Measurements from ENCODE around the gene BHLHE41.
A peak's percentile ranks its signal among the peaks of the same experiment; 100 is the strongest.

BHLHE41 gene

DNA sequence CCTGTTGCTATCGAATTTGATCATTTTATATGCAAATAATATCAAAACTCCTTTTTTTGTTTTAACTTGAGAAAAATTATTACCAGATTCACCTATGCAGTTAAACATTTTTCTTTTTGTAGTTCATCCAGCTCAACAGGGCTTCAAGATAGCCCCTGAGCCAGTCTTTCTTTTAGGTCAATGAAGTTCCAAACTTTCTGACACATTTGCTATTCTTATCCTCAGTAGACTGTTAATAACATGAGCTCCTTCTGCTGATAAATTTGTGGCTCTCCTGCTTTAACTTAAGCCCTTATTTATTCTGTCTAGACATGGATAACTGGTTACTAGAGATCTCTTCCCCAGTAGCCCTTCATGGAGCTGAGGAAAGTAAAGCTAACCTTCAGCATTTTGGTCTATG lies 37.3 kb upstream of the BHLHE41 start:
- no peak overlapping the region for H3K4me3 ChIP-seq (ENCODE audit: low read depth, low read length)
- TF ChIP-seq, protein P1, sequence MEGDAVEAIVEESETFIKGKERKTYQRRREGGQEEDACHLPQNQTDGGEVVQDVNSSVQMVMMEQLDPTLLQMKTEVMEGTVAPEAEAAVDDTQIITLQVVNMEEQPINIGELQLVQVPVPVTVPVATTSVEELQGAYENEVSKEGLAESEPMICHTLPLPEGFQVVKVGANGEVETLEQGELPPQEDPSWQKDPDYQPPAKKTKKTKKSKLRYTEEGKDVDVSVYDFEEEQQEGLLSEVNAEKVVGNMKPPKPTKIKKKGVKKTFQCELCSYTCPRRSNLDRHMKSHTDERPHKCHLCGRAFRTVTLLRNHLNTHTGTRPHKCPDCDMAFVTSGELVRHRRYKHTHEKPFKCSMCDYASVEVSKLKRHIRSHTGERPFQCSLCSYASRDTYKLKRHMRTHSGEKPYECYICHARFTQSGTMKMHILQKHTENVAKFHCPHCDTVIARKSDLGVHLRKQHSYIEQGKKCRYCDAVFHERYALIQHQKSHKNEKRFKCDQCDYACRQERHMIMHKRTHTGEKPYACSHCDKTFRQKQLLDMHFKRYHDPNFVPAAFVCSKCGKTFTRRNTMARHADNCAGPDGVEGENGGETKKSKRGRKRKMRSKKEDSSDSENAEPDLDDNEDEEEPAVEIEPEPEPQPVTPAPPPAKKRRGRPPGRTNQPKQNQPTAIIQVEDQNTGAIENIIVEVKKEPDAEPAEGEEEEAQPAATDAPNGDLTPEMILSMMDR (IDR thresholded peaks at IDR 0.05; ENCODE audit: borderline replicate concordance, insufficient read depth, low read depth, low read length) = no peak

DNA sequence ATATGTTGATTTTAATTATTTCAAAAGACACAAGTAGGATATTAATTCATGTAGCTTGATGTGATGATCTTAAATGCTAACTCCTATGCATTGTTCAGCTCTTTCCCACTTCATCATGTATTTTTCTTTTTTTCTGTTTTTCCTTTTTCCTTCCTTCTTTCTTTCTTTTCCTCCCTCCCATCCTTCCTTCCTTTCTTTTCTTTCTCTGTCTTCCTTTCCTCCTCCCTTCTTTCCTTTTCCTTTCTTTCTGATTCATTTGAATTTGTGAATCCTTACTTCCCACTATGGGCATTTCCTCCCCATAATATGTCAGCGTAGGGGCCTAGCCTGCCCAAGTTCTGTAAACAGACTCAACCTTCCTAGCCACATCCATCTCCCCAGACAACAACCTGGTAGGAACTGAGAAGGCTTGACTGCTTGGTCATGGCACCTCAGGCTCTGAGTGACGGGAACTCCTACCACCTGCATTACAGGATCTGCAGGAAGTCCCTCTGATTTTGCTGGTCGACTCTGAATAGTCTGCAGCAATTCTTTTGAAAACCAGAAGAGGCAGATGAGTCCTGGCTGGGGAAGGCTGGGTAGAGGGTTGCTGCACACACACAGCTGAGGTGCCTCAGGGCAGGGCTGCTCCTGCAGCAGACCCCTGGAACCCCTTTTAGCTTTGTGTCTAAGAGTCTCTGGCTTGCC lies 33.4 kb upstream of the BHLHE41 start:
- TF ChIP-seq, protein P1 (IDR thresholded peaks at IDR 0.05; ENCODE audit: borderline replicate concordance, insufficient read depth, low read depth, low read length) = peak; percentile 47
- H3K4me3 ChIP-seq (ENCODE audit: low read depth, low read length) = no peak overlapping the region

DNA sequence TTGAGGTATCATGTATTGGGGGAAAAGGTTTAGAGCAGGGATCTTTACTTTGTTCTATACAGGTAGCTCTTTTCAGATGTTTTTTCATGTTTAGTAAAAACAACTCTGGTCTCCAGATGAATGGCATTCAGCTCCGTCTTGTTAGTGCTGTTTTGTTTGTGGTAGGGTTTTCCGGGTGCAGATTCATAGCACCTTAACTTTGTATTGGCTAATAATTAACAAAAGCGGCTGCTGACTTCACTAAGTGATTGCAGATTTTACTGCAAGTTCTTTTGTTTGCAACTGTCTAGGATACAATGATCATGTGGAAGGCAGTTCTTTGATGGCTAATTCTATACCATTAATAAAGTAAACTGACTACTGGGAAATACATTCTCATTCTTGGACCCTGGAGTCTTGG lies 32.2 kb upstream of the BHLHE41 start:
- H3K4me3 ChIP-seq (ENCODE audit: low read depth, low read length) = no peak overlapping the region
- TF ChIP-seq, protein P1 (IDR thresholded peaks at IDR 0.05; ENCODE audit: borderline replicate concordance, insufficient read depth, low read depth, low read length) = no peak

DNA sequence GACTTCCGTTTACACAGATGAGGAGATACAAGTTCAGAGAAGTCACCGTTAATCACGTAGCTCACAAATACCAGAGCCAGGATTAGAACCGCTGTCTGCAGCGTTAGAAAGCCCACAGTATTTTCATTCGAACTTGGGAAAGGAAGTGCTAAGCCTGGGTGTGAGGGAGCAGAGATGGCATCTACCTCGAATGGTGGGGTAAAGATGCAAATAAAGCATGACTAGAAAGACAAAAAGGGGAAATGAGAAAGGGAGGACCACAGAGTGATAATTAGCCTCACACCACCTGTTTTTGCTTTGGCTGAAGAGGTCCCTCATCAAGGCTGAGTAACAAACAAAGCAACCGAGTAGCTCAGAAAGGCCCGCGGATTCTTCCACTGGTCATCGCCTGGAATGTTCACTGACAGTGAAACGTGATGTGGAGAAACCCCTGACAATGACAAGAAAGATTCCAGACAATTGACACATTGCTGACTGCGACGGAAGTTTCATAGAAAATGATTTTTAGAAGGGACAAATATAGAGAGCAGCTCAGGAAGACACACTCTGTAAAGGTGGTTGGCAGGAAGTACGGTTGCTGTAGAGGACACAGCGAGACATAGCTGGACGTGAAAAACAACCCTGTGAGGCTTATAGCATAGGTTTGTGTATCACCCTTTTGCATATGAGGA lies 31.5 kb upstream of the BHLHE41 start:
- TF ChIP-seq, protein P1 (IDR thresholded peaks at IDR 0.05; ENCODE audit: borderline replicate concordance, insufficient read depth, low read depth, low read length) = no peak
- H3K4me3 ChIP-seq (ENCODE audit: low read depth, low read length) = peak overlapping the region; percentile 21

DNA sequence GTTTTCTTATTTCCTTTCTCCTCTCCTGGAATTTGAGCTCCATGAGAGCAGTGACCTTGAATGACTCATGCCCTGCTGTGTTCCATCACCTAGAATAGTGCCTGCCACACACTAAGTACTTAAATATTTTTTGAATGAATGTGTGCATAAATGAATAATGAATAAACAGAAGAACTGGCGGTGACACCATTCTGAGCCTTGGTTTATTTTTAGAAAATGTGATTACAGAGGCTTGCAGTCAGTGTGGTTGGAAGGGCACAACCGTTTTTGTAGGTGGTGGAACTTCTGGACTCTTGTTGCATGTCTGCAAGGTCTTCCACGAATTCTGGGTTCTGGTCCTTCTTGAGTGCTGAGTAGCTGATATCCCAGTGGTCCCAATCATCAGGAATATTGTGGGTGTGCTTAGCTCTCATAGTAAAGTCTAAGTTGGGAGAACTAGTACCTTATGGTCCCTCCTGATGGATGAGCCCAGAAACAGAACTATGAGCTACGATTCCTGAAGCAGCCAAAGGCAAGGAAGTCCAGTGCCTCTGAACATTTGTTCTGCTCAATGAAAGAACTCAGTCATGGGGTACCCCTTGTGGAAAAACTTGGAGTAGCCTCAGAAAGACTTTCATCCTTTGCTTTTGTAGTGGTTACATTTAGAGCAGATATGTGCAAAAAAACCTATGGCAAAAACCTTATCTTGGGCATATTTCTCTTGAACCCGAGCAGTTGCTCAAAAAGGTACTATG lies 28.8 kb upstream of the BHLHE41 start:
- H3K4me3 ChIP-seq (ENCODE audit: low read depth, low read length) = no peak overlapping the region
- TF ChIP-seq, protein P1 (IDR thresholded peaks at IDR 0.05; ENCODE audit: borderline replicate concordance, insufficient read depth, low read depth, low read length) = no peak

DNA sequence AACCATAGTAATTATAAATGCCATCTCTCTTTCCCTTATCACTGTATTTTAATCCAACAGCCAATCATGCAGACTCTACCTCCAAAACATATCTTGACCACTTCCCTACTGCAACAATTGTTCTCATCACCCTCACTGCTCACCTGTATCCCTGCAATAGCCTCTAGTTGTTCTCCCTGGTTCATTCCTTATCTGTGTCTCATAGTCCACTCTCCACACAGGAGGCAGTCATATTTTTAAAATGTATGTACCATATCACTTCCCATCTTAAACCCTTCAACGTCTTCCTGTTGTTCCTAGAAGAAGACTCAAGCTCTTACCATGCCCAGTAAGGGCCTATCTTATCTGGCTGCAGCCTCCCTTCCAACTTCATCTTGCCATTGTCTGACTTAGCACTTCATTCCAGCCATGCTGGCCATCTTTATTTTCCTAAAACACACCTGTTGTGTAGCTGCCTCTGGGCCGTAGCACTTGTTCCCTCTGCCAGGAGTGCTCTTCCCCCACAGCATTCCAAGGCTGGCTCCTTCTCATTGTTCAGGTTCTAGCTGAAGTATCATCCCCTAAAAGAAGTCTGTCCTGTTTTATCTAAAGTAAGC lies 27.8 kb upstream of the BHLHE41 start:
- TF ChIP-seq, protein P1 (IDR thresholded peaks at IDR 0.05; ENCODE audit: borderline replicate concordance, insufficient read depth, low read depth, low read length) = no peak
- H3K4me3 ChIP-seq (ENCODE audit: low read depth, low read length) = no peak overlapping the region

Measured in GM12875 (cell line).